ENCODE data around the gene REXO5. TPM values are rescaled to one million over a fixed set of nuclear protein-coding genes. Genes with fewer than 3 reads are reported as not detected.

REXO5 gene
- total and polyA plus RNA-seq, 2 donors (not counting 1 experiment from before 2014, with no cell fraction given) = 0.42 to 1.3 TPM

DNA sequence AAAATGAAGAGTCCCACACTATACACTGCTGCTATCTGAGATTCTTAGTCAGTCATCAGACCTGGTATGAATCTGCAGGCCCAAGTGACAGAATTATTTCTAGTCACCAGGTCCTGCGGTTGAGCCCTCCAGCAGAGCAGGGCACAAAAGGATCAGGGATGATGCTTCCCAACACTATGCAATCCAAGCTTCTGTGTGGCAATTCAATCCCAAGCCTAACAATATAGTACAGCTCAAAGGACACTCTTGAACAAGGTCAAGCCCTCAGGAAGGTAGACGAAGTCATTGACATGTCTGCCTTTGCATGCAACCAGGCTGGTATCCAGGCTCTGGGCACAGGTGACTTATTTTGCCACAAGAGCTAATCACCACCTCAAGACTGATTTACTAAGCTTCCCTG, 88.1 kb downstream of the REXO5 start:
- H3K4me3 ChIP-seq (ENCODE audit: control extremely low read depth in 1 of 5, extremely low read depth in 1 of 5, insufficient read depth in 1 of 5, low read depth in 2 of 5, low read length in 4 of 5) = no peak overlapping the region
- H2AFZ ChIP-seq (ENCODE audit: insufficient read depth, low read depth, low read length, poor library complexity, severe bottlenecking) = no peak overlapping the region
- POLR2A ChIA-PET = interaction anchor here (0.6 kb wide), 1 partner anchor 35 kb away, joined by 5 read pairs; no protein-coding TSS in a partner anchor
- Mint-ChIP-seq H3K4me1 (peaks cover 17% of the 10 kb centered on the region), H3K4me3 (no peak overlapping the region), H3K27ac (no peak overlapping the region), H3K9me3 (ENCODE audit: insufficient read depth) (no peaks in the 10 kb centered on the region), H3K27me3 (no peaks in the 10 kb centered on the region)
- 100% methylated on average over 2 of the region's 2 CpGs for WGBS (ENCODE audit: insufficient coverage)
- H3K36me3 ChIP-seq (replicated peaks in 1 of 2; ENCODE audit: control extremely low read depth in 1 of 2, control insufficient read depth in 1 of 2, extremely low read depth in 1 of 2, insufficient read depth in 2 of 2, low read length in 1 of 2) = peaks cover 5% of the 10 kb centered on the region in 2 experiments
- CTCF ChIA-PET = no interaction called here
- TF ChIP-seq EZH2 (IDR thresholded peaks at IDR 0.05; ENCODE audit: borderline replicate concordance, insufficient read depth, low read depth, low read length, poor library complexity, severe bottlenecking) (no peak), CTCF (IDR thresholded peaks at IDR 0.05) (no peak)
- H4K20me1 ChIP-seq (ENCODE audit: control insufficient read depth, insufficient read depth, low read length, poor library complexity, severe bottlenecking) = no peaks in the 10 kb centered on the region
- H3K27me3 ChIP-seq (replicated peaks in 1 of 4; ENCODE audit: control extremely low read depth in 1 of 4, control insufficient read depth in 3 of 4, insufficient read depth in 4 of 4, low read length in 3 of 4) = no peaks in the 10 kb centered on the region
- intact Hi-C loops (cut with micrococcal nuclease) = no loop called here
- ATAC-seq (ENCODE audit: low read depth) (no peak), DNase-seq (no peak)
- no peak overlapping the region for H3K4me2 ChIP-seq (replicated peaks; ENCODE audit: low read depth, low read length, poor library complexity, severe bottlenecking)
- no peak overlapping the region for H3K27ac ChIP-seq (ENCODE audit: low read length in 2 of 2)
- peaks cover 3 to 4% of the 10 kb centered on the region in 2 donors for H3K4me1 ChIP-seq (ENCODE audit: control insufficient read depth in 2 of 2, insufficient read depth in 2 of 2, low read length in 2 of 2)
- H3K9me3 ChIP-seq (ENCODE audit: control extremely low read depth in 1 of 3, control insufficient read depth in 2 of 3, insufficient read depth in 1 of 3, low read length in 2 of 3) = no peaks in the 10 kb centered on the region
- H3K9ac ChIP-seq (ENCODE audit: low read length) = no peak overlapping the region
- H3K79me2 ChIP-seq (ENCODE audit: control insufficient read depth, insufficient read depth, low read length) = peaks cover 44% of the 10 kb centered on the region

DNA sequence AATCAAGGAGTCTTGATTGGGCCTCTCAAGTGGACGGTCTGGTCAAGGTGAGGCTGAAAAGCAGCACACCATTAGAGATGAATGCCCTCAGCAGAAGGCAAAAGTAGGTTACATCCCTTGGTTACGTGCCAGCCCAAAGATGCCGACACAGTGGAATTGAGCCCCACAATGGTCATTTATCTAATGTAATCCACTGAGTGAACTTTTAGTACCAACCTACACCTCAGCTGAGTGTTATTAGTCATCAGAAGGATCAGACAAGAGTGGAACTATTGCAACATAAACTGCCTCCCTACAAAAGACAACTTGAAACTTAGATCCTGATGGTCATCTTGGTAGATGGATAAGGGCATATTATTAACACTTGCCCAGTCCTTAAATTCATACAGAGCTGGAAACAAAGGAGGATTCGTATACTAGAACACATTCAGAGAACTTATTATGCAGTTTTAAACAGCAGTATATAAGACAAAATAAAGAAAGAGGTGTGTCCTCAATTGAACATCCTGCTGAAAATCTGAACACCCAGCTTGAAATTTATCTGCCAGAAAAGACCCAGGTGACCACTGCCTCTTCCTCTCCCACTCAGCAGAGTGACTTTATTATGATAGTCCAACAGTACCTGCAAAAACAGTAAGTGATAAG, 91.0 kb downstream of the REXO5 start:
- peaks cover 0 to 2% of the 10 kb centered on the region in 2 experiments for H3K36me3 ChIP-seq (replicated peaks in 1 of 2; ENCODE audit: control extremely low read depth in 1 of 2, control insufficient read depth in 1 of 2, extremely low read depth in 1 of 2, insufficient read depth in 2 of 2, low read length in 1 of 2)
- no peaks in the 10 kb centered on the region for H3K9me3 ChIP-seq (ENCODE audit: control extremely low read depth in 1 of 3, control insufficient read depth in 2 of 3, insufficient read depth in 1 of 3, low read length in 2 of 3)
- no peaks in the 10 kb centered on the region for H4K20me1 ChIP-seq (ENCODE audit: control insufficient read depth, insufficient read depth, low read length, poor library complexity, severe bottlenecking)
- ChIA-PET CTCF (interaction anchor here (2.0 kb wide), 1 partner anchor 47 kb away, joined by 9 read pairs; no protein-coding TSS in a partner anchor), POLR2A (no interaction called here)
- Mint-ChIP-seq H3K27me3 (no peaks in the 10 kb centered on the region), H3K9me3 (ENCODE audit: insufficient read depth) (no peaks in the 10 kb centered on the region), H3K27ac (no peak overlapping the region), H3K4me3 (no peak overlapping the region), H3K4me1 (peaks cover 41% of the 10 kb centered on the region)
- intact Hi-C loops (cut with micrococcal nuclease) = no loop called here
- H3K27me3 ChIP-seq (replicated peaks in 1 of 4; ENCODE audit: control extremely low read depth in 1 of 4, control insufficient read depth in 3 of 4, insufficient read depth in 4 of 4, low read length in 3 of 4) = no peaks in the 10 kb centered on the region
- WGBS (ENCODE audit: insufficient coverage) = 100% methylated on average over 3 of the region's 4 CpGs
- no peak overlapping the region for H3K4me2 ChIP-seq (replicated peaks; ENCODE audit: low read depth, low read length, poor library complexity, severe bottlenecking)
- ATAC-seq (ENCODE audit: low read depth) (no peak), DNase-seq (no peak)
- peaks cover 19 to 23% of the 10 kb centered on the region in 2 donors for H3K4me1 ChIP-seq (ENCODE audit: control insufficient read depth in 2 of 2, insufficient read depth in 2 of 2, low read length in 2 of 2)
- H3K4me3 ChIP-seq (ENCODE audit: control extremely low read depth in 1 of 5, extremely low read depth in 1 of 5, insufficient read depth in 1 of 5, low read depth in 2 of 5, low read length in 4 of 5) = no peak overlapping the region
- no peak for TF ChIP-seq EZH2 (IDR thresholded peaks at IDR 0.05; ENCODE audit: borderline replicate concordance, insufficient read depth, low read depth, low read length, poor library complexity, severe bottlenecking)
- TF ChIP-seq CTCF (IDR thresholded peaks at IDR 0.05) = no peak
- H3K79me2 ChIP-seq (ENCODE audit: control insufficient read depth, insufficient read depth, low read length) = peaks cover 48% of the 10 kb centered on the region
- H3K9ac ChIP-seq (ENCODE audit: low read length) = no peak overlapping the region
- H3K27ac ChIP-seq (ENCODE audit: low read length in 2 of 2) = no peak overlapping the region
- H2AFZ ChIP-seq (ENCODE audit: insufficient read depth, low read depth, low read length, poor library complexity, severe bottlenecking) = no peak overlapping the region

Measured in B cell (primary cell).